Muscle layer of duodenum (tissue), 2 donors: Measurements from ENCODE around the gene GRM7.

Source experiments
- H3K27ac ChIP-seq: one replicate; pipeline ENCODE4 v1.7.0; 2013; ENCODE audit warnings: mild to moderate bottlenecking, low read length
- H3K27me3 ChIP-seq: one replicate; pipeline ENCODE4 v1.7.0; 2013; ENCODE audit warnings: low read depth, mild to moderate bottlenecking, control low read depth, low read length
- H3K36me3 ChIP-seq, 2 donors: one replicate each; pipeline ENCODE4 v1.7.0; 2013; ENCODE audit warnings: low read length in 2 of 2, control low read depth in 1 of 2, mild to moderate bottlenecking in 1 of 2; ENCODE audit not compliant: insufficient read depth in 2 of 2, control insufficient read depth in 1 of 2
- H3K4me1 ChIP-seq, 2 donors: one replicate each; pipeline ENCODE4 v1.7.0; 2013; ENCODE audit warnings: low read length in 2 of 2, mild to moderate bottlenecking in 2 of 2, control low read depth in 1 of 2, moderate library complexity in 1 of 2; ENCODE audit not compliant: insufficient read depth in 2 of 2, control insufficient read depth in 1 of 2
- H3K4me3 ChIP-seq, 2 donors: one replicate each; pipeline ENCODE4 v1.7.0; 2013; ENCODE audit warnings: low read length in 2 of 2, low read depth in 1 of 2, mild to moderate bottlenecking in 1 of 2
- H3K9me3 ChIP-seq, 2 donors: one replicate each; pipeline ENCODE4 v1.7.0; 2013; ENCODE audit warnings: low read length in 2 of 2, control low read depth in 1 of 2, mild to moderate bottlenecking in 1 of 2; ENCODE audit not compliant: control insufficient read depth in 1 of 2
- donor health status: healthy.

GRM7 gene

GRCh38 chr3:7504886-7505775, 644.2 kb downstream of the GRM7 start:
- Histone ChIP-seq H3K27ac (no peak overlapping the region), H3K9me3 (no peaks in the 10 kb centered on the region)

DNA sequence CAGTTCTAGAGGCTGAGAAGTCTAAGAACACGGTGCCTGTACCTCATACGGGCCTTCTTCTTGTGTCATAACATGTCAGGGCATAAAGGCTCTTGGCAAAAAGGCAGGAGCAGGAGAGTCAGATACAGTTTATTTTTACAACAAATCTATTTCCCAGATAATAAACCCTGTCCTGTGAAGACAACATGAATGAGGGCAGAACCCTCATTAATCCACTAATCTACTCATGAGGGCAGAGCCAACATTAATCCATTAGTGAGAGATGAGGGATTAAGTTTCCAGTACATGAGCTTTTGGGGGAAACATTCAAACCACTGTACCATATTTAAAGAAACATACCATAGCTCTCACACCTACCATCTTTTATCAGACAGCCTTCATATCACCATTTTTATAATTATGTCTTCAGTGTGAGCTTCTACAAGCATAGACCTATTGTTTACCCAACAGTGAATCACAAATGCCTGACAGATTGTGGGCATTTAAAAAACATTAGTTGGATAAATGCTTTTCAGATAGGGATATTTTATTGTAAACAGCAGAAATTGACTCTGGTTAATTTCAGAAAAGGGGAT, 645.8 kb downstream of the GRM7 start:
- H3K36me3 ChIP-seq, result no peaks in the 10 kb centered on the region
- H3K4me3 ChIP-seq, result no peak overlapping the region
- H3K4me1 ChIP-seq, result no peaks in the 10 kb centered on the region
- H3K27ac ChIP-seq, result no peak overlapping the region
- no peaks in the 10 kb centered on the region for H3K27me3 ChIP-seq
- H3K9me3 ChIP-seq, result no peaks in the 10 kb centered on the region

More at GRCh38 chr3:7504886-7505775, 644.2 kb downstream of the GRM7 start:
- Histone ChIP-seq H3K27me3 (no peaks in the 10 kb centered on the region), H3K4me1 (no peaks in the 10 kb centered on the region), H3K36me3 (no peaks in the 10 kb centered on the region), H3K4me3 (no peak overlapping the region)

DNA sequence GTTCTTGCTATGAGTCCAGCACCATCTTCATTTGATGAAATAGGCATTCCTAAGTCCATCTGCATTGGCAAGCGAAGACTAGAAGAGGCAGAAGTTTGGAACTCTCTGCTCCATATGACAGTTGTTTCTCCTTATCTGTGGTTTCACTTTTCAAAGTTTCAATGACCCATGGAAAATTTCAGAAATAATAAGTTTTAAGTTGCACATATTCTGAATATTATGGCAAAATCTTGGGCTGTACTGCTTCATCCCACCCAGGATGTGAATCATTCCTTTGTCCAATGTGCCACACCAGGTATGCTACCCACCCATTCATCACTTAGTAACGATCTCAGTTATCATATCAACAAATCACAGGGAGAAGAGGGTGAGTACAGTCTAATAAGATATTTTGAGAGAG, 647.9 kb downstream of the GRM7 start:
- H3K4me1 ChIP-seq, result no peaks in the 10 kb centered on the region
- no peak overlapping the region for H3K4me3 ChIP-seq
- no peak overlapping the region for H3K27ac ChIP-seq
- H3K36me3 ChIP-seq, result no peaks in the 10 kb centered on the region
- no peaks in the 10 kb centered on the region for H3K9me3 ChIP-seq
- H3K27me3 ChIP-seq, result no peaks in the 10 kb centered on the region

- H3K27me3 ChIP-seq, result no peaks in the 10 kb centered on the region
- H3K36me3 ChIP-seq, result no peaks in the 10 kb centered on the region
- no peak overlapping the region for H3K27ac ChIP-seq
- H3K4me3 ChIP-seq, result no peak overlapping the region
- no peaks in the 10 kb centered on the region for H3K9me3 ChIP-seq
- no peaks in the 10 kb centered on the region for H3K4me1 ChIP-seq
These were observed 651.1 kb downstream of the GRM7 start for GRCh38 chr3:7512048-7512447.

DNA sequence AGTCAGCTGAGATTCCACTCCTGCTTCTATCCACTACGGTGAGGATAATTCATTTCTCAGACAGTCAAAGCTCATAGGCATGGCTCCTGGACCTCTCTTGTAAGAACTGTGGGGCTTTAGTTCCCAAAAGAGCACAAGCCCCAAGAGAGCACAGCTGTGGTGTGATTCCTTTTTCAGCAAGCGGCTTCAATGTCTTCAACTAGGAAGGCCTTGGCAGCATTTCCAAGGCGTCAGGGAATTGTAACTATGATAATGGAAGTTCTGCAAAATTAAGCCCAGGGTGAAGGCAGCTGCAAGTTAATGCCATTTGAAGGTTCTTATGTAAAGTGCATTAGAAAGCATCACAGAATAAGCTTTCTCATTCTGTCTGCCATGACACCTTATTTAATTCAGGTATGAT, 657.1 kb downstream of the GRM7 start:
- Histone ChIP-seq H3K4me1 (peaks cover 0 to 9% of the 10 kb centered on the region in 2 donors), H3K27me3 (no peaks in the 10 kb centered on the region), H3K27ac (no peak overlapping the region), H3K4me3 (no peak overlapping the region), H3K9me3 (no peaks in the 10 kb centered on the region), H3K36me3 (no peaks in the 10 kb centered on the region)

GRCh38 chr3:7518456-7518855, 657.5 kb downstream of the GRM7 start:
- no peak overlapping the region for H3K4me3 ChIP-seq
- no peaks in the 10 kb centered on the region for H3K27me3 ChIP-seq
- H3K36me3 ChIP-seq, result no peaks in the 10 kb centered on the region
- peaks cover 0 to 9% of the 10 kb centered on the region in 2 donors for H3K4me1 ChIP-seq
- no peaks in the 10 kb centered on the region for H3K9me3 ChIP-seq
- no peak overlapping the region for H3K27ac ChIP-seq

DNA sequence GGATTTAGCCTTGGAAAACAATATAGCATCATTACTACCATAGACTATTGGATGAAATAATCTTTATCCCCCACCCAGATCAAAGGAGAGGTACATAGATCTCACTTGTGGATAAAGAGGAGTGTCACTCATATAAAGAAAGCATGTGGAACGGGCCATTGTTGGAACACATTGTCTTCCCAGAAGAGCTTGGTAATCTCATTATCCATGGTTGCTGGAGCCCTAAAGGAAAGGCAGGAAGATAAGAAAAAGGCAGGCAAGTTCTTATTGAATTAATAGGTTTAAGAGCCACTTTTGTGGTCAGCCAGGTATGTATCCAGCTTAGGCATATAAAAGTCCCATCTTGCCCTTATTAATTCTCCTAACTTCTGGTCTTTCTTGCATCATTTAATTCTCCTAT, 659.1 kb downstream of the GRM7 start:
- Histone ChIP-seq H3K4me3 (no peak overlapping the region), H3K36me3 (no peaks in the 10 kb centered on the region), H3K27me3 (no peaks in the 10 kb centered on the region), H3K4me1 (peaks cover 0 to 9% of the 10 kb centered on the region in 2 donors), H3K9me3 (no peaks in the 10 kb centered on the region), H3K27ac (no peak overlapping the region)

- H3K4me3 ChIP-seq, result no peak overlapping the region
- H3K9me3 ChIP-seq, result no peaks in the 10 kb centered on the region
- H3K36me3 ChIP-seq, result no peaks in the 10 kb centered on the region
- no peaks in the 10 kb centered on the region for H3K27me3 ChIP-seq
- H3K4me1 ChIP-seq, result peaks cover 0 to 9% of the 10 kb centered on the region in 2 donors
- H3K27ac ChIP-seq, result no peak overlapping the region
These were observed 659.7 kb downstream of the GRM7 start for GRCh38 chr3:7520593-7520992.

DNA sequence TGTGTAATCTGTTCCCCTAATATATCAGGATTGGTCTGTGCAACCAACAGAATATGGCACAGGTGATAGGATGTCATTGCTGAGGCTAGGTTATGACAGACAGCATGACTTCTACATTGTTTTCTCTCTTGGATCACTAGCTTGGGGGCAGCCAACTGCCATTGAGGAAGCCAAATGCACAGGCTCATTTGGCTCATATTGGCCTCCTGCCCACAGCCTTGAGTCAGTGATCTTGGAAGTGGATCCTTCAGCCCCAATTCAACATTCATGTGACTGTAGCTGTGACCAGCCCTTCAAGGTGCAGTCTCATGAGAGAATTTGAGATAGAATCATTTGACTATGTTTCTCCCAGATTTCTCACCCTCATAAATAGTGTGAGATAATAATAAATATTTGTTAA, 675.6 kb downstream of the GRM7 start:
- no peaks in the 10 kb centered on the region for H3K9me3 ChIP-seq
- no peak overlapping the region for H3K27ac ChIP-seq
- no peaks in the 10 kb centered on the region for H3K4me1 ChIP-seq
- no peaks in the 10 kb centered on the region for H3K27me3 ChIP-seq
- H3K4me3 ChIP-seq, result no peak overlapping the region
- H3K36me3 ChIP-seq, result no peaks in the 10 kb centered on the region

DNA sequence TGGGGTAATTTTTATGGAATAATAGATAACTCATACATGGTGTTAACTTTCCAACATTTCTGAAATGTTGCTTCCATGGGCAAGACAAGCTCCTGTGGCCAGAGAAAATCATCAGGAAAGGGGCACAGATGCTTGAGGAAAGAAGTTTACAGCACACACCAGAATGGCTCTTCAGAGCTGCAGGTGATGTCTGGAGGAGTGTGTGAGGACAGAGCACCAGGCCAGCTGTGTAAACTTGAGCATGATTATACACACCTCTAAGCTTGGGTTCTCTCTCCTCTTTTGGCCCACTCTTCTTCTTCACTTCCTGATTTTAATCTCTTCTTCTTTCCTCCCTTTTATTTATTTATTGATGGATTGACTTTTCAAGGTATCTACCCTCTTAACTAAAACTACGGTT, 676.0 kb downstream of the GRM7 start:
- no peak overlapping the region for H3K4me3 ChIP-seq
- no peaks in the 10 kb centered on the region for H3K36me3 ChIP-seq
- no peaks in the 10 kb centered on the region for H3K4me1 ChIP-seq
- no peaks in the 10 kb centered on the region for H3K27me3 ChIP-seq
- H3K27ac ChIP-seq, result no peak overlapping the region
- no peaks in the 10 kb centered on the region for H3K9me3 ChIP-seq

GRCh38 chr3:7543294-7543880, 682.5 kb downstream of the GRM7 start:
- Histone ChIP-seq H3K36me3 (no peaks in the 10 kb centered on the region), H3K9me3 (no peaks in the 10 kb centered on the region), H3K27me3 (no peaks in the 10 kb centered on the region), H3K27ac (no peak overlapping the region), H3K4me3 (no peak overlapping the region), H3K4me1 (no peaks in the 10 kb centered on the region)
